ENCODE results near the gene PTPMT1. TPM values are rescaled to one million over a fixed set of nuclear protein-coding genes. Genes with fewer than 3 reads are reported as not detected.

The PTPMT1 gene
- total and polyA plus RNA-seq, 7 donors: 31.0 to 152 (median 100.0) TPM

DNA sequence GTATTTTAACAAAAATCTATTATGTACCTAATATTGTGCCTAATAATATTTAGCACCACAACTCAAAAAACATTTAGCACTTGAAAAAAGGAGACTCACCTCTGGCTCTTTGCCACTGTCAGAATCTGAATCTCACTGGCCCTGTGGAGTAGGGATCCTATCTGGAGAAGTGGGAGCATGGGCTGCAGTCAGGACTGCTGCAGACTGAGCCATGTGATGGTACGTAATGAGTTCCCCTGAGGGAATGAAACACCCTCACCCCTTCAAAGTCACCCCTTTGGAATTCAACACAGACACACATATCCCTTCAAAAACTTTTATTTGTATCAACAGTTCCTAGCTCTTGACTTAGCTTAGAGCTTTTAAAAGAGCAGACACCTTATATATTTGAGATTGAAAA, 6.5 kb downstream of the PTPMT1 start:
- TF ChIP-seq POLR2AphosphoS5 (IDR thresholded peaks at IDR 0.05) (no peak), POLR2A (IDR thresholded peaks at IDR 0.05) (no peak), CTCF (IDR thresholded peaks at IDR 0.05) (no peak), EP300 (IDR thresholded peaks at IDR 0.05) (no peak)
- Histone ChIP-seq H3K27me3 (no peaks in the 10 kb centered on the region), H3K27ac (no peak overlapping the region), H3K36me3 (peaks cover 8 to 66% (median 30%) of the 10 kb centered on the region in 4 donors), H3K9me3 (no peaks in the 10 kb centered on the region), H3K4me1 (peaks cover 0 to 13% (median 0%) of the 10 kb centered on the region in 4 donors), H3K4me3 (no peak overlapping the region)
- intact Hi-C loops (cut with DNase I): no loop called here
- no peak for DNase-seq
- 86 to 94% methylated on average over 1 of the region's 1 CpG for WGBS, 2 donors

DNA sequence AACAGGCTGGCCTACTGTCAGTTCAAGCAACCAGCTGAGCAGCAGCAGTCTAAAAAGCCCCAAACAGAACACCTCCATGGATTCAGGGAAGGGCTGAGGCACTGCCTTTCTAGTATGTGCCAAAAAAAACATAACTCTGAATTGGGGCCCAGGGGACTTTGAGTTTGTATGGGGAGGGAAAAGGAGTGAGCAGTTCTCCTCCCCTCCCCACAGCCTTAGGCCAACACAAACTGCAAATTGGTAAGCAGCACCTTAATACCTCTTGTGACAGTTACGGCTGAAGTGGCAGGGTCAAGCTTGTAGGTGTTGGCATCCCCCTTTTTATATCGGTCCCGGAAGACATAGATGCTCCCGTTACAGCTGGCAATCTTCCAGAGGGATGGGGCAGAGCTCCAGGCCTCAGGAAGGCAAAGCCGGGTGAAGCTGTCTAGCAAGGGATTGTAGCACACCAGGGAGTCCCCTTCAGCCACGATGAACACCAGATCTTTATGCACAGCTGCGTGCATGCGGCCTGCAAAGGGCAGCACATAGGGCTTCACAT, 7.4 kb downstream of the PTPMT1 start:
- WGBS, 2 donors: 64 to 79% methylated on average over 8 of the region's 8 CpGs
- H3K9me3 ChIP-seq: no peaks in the 10 kb centered on the region
- no peak for DNase-seq
- H3K27me3 ChIP-seq: no peaks in the 10 kb centered on the region
- H3K4me1 ChIP-seq: peaks cover 0 to 19% (median 6%) of the 10 kb centered on the region in 4 donors
- H3K27ac ChIP-seq: no peak overlapping the region
- no peak overlapping the region for H3K4me3 ChIP-seq
- TF ChIP-seq POLR2AphosphoS5 (IDR thresholded peaks at IDR 0.05): no peak
- TF ChIP-seq CTCF (IDR thresholded peaks at IDR 0.05): no peak
- TF ChIP-seq POLR2A (IDR thresholded peaks at IDR 0.05): no peak
- TF ChIP-seq EP300 (IDR thresholded peaks at IDR 0.05): no peak
- H3K36me3 ChIP-seq: peaks cover 8 to 66% (median 30%) of the 10 kb centered on the region in 4 donors
- intact Hi-C loops (cut with DNase I): no loop called here

GRCh38 chr11:47573321-47573720, 7.9 kb downstream of the PTPMT1 start:
- Histone ChIP-seq H3K9me3 (no peaks in the 10 kb centered on the region), H3K4me1 (peaks cover 0 to 24% (median 11%) of the 10 kb centered on the region in 4 donors), H3K36me3 (peaks cover 8 to 66% (median 30%) of the 10 kb centered on the region in 4 donors), H3K4me3 (no peak overlapping the region), H3K27me3 (no peaks in the 10 kb centered on the region), H3K27ac (no peak overlapping the region)
- TF ChIP-seq POLR2A (IDR thresholded peaks at IDR 0.05) (no peak), EP300 (IDR thresholded peaks at IDR 0.05) (no peak), CTCF (IDR thresholded peaks at IDR 0.05) (no peak), POLR2AphosphoS5 (IDR thresholded peaks at IDR 0.05) (no peak)
- 88 to 92% methylated on average over 11 of the region's 11 CpGs for WGBS, 2 donors
- intact Hi-C loops (cut with DNase I): no loop called here
- DNase-seq: no peak

GRCh38 chr11:47577460-47578041, 12.2 kb downstream of the PTPMT1 start:
- peak overlapping the region in 3 of 4 donors; percentile 87 to 89 (median 88) for H3K27ac ChIP-seq
- peaks cover 27 to 59% (median 36%) of the 10 kb centered on the region in 4 donors for H3K36me3 ChIP-seq
- no peak for DNase-seq
- peak overlapping the region in 3 of 4 donors; percentile 93 to 94 (median 93) for H3K4me3 ChIP-seq
- H3K4me1 ChIP-seq: peaks cover 0 to 38% (median 26%) of the 10 kb centered on the region in 4 donors
- WGBS, 2 donors: 83 to 86% methylated on average over 13 of the region's 13 CpGs
- no peaks in the 10 kb centered on the region for H3K9me3 ChIP-seq
- intact Hi-C loops (cut with DNase I): loop anchor here (5.0 kb wide), 1 partner anchor 170 kb away; the partner anchor contains the start of gene SLC39A13
- TF ChIP-seq CTCF (IDR thresholded peaks at IDR 0.05): no peak
- TF ChIP-seq POLR2A (IDR thresholded peaks at IDR 0.05): no peak
- no peak for TF ChIP-seq POLR2AphosphoS5 (IDR thresholded peaks at IDR 0.05)
- no peak for TF ChIP-seq EP300 (IDR thresholded peaks at IDR 0.05)
- no peaks in the 10 kb centered on the region for H3K27me3 ChIP-seq
